GM21528 (cell line): ENCODE data around the gene RAB10.
"Not testable (repeated sequence)": the region's sequence is repeated elsewhere in the genome, so short reads cannot be mapped to it uniquely, and the experiment has no call there.

Experiments
- ATAC-seq: cut with Tn5 transposase; IDR thresholded peaks from one replicate; pipeline ENCODE4 v1.9.1; 2021; ENCODE audit warnings: mild to moderate bottlenecking, moderate library complexity; ENCODE audit not compliant: unreplicated experiment, low FRiP score

The RAB10 gene

GRCh38 chr2:26054598-26055348 is 20.9 kb downstream of the RAB10 start:
- no peak for ATAC-seq

GRCh38 chr2:26058390-26058789 is 24.5 kb downstream of the RAB10 start:
- no peak for ATAC-seq

- no peak for ATAC-seq
Measured at GRCh38 chr2:26059542-26059941, 25.7 kb downstream of the RAB10 start.

- no peak for ATAC-seq
Measured at GRCh38 chr2:26061539-26061938, 27.7 kb downstream of the RAB10 start.

GRCh38 chr2:26064846-26065245 is 31.0 kb downstream of the RAB10 start:
- no peak for ATAC-seq

GRCh38 chr2:26067186-26067974 is 33.5 kb downstream of the RAB10 start:
- ATAC-seq, result no peak

- ATAC-seq, result no peak
Measured at GRCh38 chr2:26067980-26068507, 34.2 kb downstream of the RAB10 start.

- ATAC-seq, result peak; percentile 88
Measured at GRCh38 chr2:26068602-26069298, 34.9 kb downstream of the RAB10 start.

GRCh38 chr2:26070730-26071129 is 36.8 kb downstream of the RAB10 start:
- no peak for ATAC-seq

- ATAC-seq, result no peak
Measured at GRCh38 chr2:26072925-26073768, 39.3 kb downstream of the RAB10 start.

- no peak for ATAC-seq
Measured at GRCh38 chr2:26073830-26074229, 39.9 kb downstream of the RAB10 start.

GRCh38 chr2:26074676-26075075 is 40.8 kb downstream of the RAB10 start:
- no peak for ATAC-seq

GRCh38 chr2:26075173-26075572 is 41.3 kb downstream of the RAB10 start:
- no peak for ATAC-seq

- no peak for ATAC-seq
Measured at GRCh38 chr2:26076001-26076587, 42.2 kb downstream of the RAB10 start.

GRCh38 chr2:26077291-26077690 is 43.4 kb downstream of the RAB10 start:
- no peak for ATAC-seq

GRCh38 chr2:26078939-26079338 is 45.1 kb downstream of the RAB10 start:
- no peak for ATAC-seq

GRCh38 chr2:26080356-26080755 is 46.5 kb downstream of the RAB10 start:
- no peak for ATAC-seq

- ATAC-seq, result not testable (repeated sequence)
Measured at GRCh38 chr2:26080925-26081324, 47.0 kb downstream of the RAB10 start.

GRCh38 chr2:26081556-26081955 is 47.7 kb downstream of the RAB10 start:
- no peak for ATAC-seq

- no peak for ATAC-seq
Measured at GRCh38 chr2:26086155-26086637, 52.3 kb downstream of the RAB10 start.
